Activated naive CD4-positive, alpha-beta T cell treated with anti-CD3 and anti-CD28 coated beads, Interleukin-2, amount 50 U/mL, for 16 hours (primary cell): Measurements from ENCODE around the gene ZNF367.
A peak's percentile ranks its signal among the peaks of the same experiment; 100 is the strongest.
"Not testable (repeated sequence)": the region's sequence is repeated elsewhere in the genome, so short reads cannot be mapped to it uniquely, and the experiment has no call there.

ENCODE experiments used
- DNase-seq: peaks from one replicate; pipeline ENCODE4 v3.0.0-alpha.2; 2020

The ZNF367 gene

DNA sequence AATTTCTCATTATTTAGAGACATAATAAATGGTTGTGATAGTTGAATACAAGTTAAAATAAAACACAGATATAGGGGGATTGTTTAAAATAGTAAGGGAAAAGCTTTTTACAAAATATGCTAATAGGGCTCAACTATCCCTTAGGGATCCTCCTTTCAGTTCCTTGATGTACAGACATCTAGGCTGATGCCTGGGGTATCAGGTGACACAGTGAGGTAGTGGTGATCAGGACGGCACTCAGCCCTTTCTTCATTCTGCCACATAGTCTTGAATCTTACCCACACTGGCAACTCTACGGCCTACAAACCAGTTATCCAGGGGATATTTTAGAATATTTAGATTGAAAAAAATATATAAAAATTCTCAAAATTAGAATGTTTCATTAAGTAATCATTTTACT lies 22.2 kb downstream of the ZNF367 start:
- DNase-seq, result no peak

DNA sequence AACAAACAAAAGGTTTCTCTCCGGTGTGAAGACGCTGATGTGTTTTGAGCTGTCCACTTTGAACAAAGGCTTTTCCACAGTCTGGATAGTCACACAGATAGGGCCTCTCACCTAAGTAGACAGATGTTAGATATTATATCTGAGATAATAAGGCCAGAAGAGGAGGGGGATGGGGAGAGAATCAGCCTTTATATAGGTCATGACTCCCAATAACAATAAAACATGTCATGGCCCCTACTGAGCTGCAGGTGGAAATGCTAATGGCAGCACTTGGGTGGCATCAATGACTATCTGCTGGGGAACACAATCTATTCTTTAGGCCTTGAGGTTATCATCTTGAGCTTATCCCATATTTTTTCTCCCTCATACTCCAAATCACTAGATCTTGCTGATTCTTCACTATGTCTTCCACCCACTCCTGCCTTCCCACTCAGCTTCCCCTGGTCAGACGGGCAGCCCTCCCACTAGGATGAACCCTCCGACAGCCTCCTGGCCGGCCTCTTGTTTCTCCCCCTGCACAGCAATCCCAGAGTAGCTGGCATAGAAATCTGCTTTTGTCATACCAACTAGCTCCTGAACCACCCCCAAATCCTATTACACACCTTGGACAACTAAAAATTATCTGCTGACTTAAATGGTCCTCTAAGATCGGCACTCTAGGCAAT lies 23.2 kb downstream of the ZNF367 start:
- no peak for DNase-seq

DNA sequence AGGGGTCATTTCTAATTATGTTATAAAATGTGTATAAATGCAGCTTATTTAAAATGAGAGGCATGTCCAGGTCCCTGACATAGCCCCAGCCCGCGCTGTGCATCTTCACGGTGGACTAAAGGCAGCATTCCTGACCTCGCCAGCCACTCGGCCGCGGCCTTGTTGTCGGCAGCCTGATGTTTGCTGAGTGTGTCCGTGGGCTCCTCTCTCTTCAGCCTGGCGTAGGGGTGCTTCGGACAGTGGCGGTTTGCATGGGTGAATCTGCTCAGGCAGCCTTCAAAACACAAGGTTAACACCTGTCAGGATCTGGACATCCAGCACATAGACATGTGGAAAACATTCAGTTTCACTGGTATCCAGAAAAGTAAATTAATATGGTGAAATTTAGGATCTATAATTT lies 25.9 kb downstream of the ZNF367 start:
- no peak for DNase-seq

DNA sequence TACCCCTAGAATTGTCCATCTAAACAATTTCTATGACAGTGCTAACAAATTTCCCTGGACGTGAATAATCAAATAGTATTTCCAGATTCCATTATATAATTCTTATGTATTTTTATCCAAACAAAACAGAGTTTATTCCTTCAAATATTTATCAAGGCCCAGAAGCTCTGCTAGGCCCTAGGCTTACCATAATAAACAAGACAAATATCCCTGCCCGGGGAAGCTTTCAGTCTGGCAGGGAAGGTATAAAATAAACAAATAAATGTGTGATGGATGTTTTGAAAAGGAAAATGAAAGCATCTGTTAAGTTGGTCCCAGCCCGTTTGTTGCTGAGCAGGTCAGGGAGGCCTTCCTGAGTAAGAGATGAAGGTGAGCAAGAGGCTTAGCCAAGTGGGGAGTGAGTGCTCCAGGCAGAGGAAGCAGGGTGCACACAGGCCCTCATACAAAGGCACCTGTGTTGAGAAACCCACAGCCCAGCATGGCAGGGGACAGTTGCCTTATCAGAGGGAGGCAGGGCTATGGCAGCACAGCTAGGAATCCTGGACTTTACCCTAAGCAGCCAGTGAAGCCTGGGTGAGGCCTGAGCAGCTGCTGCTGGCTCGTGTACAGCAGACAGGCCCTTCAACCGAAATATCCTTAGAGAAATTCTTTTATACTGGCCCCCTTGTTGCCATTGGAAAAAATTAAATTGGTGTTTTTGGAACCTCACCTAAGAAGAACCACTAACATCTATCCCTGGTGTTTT lies 27.0 kb downstream of the ZNF367 start:
- no peak for DNase-seq

DNA sequence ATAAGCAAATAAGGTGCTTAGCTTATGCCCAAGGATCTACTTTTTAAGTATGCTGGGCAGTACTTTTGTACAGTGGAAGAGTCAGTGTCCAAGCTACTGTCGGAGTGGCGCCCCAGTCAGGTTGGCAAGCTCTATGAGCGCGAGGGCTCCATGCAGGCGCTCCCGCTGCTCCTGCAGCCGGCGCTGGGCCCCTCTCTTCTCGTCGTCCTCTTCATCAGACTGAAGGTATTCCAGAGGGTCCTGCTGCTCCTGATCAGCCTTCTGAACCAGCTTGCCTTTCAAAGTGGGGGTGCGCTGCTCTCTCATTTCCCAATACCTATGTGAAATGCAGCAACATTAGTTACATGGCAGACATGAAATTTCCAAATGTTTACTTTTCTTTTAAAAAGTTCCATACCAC lies 30.0 kb downstream of the ZNF367 start:
- DNase-seq, result no peak

DNA sequence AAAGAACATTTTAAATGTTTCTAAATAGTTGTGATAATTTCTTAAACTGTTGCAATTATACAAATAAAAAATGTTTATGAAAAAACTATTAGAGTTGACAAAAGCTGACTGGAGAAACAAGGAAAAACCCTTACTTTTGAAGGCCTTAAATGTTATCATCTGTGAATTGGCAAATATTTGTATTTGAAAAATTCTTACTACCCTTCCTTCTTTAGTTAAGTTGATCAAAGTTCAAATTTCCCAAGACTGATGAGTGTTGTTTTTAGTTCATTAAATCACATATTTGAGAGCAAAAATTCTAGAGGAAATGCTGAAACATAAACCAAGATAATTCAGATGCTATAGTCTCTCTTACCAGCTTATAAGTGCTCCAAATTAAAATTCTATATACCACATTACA lies 32.0 kb downstream of the ZNF367 start:
- DNase-seq, result no peak

DNA sequence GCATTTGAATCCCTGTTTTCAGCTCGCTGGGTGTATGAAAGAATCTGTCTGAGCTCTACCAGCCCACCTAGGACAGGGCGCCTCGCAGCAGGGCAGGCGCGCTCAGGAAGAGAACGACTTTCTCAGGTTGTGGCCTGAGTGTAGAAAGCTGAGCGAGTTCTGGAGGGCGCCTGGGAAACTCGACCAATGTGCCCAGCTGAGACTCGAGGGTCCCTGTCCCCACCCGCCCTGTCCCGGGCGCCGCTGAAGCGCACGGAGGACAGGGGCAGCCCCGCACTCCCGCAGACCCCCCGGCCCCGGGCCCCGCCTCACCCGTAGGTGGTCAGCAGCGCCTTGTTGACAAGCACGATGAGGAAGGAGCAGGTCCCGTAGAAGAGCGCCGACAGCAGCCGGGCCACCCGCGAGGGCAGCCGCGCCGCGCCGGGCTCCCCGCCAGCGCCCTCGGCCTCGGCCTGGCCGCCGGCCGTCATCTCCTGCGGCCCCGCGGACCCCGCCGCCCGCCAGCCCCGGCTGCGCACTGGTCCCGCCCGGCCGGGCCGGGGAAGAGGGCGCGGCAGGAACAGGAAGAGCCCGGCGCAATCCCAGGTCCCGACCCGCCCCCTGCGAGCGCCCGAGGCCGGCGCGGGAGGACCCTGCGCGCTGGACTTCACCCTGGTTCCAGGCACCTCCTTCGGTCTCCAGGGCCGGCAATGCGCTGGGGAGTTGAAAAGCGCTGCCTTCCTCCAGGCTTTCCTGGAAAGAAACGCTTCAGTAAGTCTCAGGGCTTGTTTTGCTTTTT lies 34.8 kb downstream of the ZNF367 start, which contains the start of gene SLC35D2:
TSS of gene SLC35D2 (minus strand) at position 547 of the 778 bp plus-strand sequence. CDS start at position 470, 77 bp downstream.
- DNase-seq, result peak; percentile 19

DNA sequence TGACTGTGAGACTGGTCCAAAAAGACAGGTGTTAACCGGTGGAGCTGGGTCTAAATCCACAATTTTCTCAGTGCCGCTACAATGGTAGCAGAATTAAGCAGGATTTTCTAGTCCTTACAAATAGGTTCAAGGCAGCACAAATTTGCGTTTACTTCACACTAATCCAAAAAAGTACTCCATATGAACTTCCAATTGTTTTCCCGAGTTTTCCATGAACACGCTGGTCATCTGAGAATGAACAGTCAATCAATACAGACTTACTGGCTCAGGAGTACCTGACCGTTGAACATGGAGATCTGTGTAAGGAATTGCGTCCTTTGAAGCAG lies 35.4 kb downstream of the ZNF367 start:
- DNase-seq, result no peak

DNA sequence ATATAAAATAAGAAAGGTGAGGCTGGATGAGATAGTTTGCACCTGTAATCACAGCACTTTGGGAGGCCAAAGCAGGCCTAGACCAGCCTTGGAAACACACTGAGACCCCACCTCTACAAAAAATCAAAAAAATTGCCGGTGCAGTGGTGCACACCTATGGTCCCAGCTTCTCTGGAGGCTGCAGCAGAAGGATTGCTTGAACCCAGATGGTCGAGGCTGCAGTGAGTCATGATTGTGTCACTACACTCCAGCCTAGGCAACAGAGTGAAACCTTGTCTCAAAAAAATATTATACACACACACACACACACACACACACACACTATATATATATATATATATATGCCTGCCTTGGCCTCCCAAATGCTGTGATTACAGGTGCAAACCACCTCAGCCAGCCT lies 36.0 kb downstream of the ZNF367 start:
- no peak for DNase-seq

DNA sequence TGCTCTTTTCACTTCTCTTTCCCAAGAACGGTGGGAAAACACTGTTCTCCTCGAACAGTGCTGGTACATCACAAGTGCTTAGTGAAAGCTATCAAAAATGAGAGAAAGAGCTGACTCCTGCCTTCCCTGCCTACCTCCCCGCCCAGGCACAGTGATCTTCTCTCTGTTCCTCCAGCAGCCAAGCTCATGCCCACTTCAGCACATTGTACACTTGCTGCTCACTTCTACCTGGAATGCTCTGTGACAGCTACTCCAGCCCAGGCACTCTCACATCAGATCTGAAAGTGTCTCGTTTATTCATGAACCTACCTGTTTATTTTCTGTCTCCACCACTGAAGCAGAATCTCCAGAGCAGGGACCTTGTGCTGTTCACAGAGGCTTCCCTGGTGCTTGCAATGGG lies 36.5 kb downstream of the ZNF367 start:
- no peak for DNase-seq

DNA sequence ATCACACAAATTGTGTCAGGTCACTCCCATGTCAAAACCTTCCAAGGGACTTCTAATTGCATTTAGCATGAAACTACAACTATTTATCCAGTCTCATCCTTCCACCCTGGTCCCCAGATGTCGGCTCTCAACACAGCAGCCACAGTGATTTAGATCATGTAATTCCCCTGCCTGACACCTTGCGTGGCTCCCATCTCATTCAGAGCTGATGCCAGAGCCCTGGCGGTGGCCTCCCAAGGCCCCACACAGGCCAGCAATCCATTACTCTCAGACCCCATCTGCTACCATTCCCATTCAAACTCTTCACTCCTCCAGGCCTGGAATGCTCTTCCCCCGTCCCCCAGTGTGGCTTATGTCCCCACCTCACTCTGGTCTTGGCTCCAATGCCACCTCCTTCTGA lies 37.0 kb downstream of the ZNF367 start:
- DNase-seq, result no peak

DNA sequence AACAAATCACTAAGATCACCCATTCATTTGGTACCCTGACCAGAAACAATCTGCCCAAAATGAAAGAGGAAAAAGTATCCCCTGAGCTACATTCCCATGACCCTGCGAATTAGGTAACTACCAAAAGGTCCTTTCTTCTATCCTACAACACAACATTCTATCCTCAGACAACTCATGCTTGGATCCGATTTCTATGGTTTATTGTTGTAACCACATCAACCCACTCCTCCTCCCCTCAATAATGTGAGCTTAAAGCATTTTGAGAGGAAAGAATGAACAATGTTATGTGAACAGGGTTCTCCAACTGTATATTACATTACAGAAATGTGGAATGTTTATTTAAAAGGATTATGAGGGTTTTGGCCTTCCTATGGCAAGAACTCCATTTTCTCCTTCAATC lies 38.7 kb downstream of the ZNF367 start:
- no peak for DNase-seq

DNA sequence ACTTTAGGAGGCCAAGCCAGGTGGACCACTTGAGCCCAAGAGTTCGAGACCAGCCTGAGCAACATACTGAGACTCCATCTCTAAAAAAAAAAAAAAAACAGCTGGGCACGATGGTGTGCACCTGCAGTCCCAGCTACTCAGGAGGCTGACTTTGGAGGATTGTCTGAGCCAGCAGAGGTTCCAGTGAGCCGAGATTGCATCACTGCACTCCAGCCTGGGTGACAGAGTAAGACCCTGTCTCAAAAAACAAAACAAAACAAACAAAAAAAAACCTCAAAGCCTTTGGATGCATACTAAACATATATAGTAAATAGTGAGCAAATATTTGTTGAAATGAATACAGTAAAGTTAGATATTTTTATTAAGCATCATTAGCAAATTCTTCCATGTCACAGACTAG lies 40.0 kb downstream of the ZNF367 start:
- DNase-seq, result no peak

DNA sequence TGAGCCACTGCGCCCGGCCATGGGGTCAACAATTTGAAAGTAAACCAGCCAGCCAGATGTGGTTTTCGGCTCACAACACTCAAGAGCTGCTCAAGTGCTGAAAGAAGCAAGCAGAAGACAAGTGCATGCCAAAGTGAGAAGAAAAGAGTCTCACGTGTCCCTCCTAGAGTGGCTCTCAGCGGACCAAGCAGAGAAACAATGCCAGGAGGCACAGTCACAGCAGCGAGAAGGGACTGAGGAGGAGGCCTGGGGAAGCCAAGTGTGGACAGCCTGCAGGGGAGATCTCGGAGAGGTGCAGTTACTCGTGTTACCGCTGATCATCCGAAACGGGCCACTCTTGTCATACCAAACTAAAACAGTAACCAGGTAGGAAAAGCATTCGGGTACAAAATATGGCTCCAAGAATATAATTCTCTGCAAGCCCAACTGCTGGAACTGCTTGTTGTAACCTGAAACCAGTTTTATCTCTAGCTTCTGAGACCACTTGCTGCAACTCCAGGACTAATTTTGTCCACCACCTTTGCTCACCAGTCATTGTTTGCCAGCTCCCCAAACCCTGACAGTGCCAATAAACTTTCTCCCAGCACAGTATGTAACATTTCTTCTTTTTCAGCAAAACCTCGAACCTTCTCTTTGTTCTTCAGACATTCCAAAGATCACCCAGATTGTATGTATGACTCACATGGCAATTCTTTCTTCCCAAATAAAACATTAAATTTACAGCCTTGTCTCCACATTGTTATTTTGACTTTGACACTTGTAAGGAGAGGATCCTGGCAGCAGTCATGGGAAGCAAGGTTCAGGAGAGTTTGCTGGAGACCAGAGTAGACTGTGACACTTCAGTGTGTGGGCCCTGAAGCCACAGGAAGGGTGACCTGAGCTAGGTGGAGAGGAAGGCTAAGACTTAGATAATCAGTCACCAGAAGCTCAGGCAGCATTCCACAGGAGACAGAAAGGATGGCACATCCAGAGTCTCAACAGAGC lies 41.0 kb downstream of the ZNF367 start:
- DNase-seq, result no peak

DNA sequence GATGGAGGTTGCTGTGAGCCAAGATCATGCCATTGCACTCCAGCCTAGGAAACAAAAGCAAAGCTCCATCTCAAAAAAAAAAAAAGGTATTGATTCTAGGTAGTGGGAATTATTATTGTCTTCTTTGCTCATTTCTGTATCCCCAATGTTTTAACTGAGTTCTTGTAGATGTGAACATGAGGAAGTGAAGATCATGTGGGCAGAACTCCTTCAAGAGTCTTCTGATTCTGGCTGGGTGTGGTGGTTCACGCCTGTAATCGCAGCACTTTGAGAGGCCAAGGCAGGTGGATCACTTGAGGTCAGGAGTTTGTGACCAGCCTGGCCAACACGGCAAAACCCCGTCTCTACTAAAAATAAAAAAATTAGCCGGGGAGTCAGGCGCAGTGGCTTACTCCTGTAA lies 42.7 kb downstream of the ZNF367 start:
- not testable (repeated sequence) for DNase-seq

DNA sequence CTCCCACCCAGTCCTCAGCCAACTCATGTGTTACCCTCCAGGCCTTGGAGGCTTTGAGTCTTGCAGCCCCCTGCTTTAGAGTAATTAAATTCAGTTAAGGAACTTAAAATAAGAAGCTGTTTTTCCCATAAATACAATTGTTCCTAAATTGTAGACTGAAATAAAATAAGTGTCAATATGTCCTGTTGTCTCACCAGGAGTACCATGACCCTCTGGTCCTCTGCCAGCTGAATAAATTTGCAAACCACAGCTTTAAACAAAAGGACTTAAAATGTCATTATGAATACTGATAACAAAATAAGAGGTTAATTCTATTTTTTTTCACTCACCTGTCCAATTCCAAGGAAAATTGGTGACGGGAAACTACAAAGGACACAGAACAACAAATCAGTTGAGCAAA lies 50.2 kb downstream of the ZNF367 start:
- no peak for DNase-seq

DNA sequence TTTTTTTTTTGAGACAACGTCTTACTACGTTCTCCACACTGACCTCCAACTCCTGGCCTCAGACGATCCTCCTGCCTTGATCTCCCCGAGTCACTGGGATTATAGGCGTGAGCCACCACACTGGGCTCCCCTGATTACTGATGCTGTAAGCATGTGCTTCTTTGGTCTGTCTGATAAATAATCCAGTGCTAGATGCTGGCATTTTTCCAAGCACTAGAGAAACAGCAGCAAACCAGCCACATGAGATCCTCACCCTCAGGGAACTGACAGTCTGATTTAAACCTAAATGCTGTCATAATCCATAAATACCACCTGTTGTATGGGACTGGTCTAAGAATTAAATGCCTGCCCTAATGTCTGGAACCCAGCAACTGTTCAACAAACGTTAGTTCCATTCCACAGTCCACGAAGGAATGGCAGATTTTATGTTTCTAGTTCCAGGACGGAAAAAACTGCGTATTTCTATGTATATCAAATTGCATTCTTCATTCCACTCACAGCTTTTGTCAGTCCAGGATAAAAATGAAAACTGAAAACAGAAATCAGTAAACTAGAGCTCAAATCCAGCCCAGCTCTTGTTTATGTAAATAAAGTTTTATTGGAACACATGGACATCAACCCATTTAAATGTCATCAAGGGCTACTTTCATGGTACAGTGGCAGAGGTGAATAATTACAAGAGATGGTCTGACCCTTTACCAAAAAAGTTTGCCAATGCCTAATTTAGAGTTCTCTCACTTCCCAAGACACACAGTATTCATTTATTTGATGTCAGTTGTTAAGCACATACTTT lies 54.8 kb downstream of the ZNF367 start:
- no peak for DNase-seq

DNA sequence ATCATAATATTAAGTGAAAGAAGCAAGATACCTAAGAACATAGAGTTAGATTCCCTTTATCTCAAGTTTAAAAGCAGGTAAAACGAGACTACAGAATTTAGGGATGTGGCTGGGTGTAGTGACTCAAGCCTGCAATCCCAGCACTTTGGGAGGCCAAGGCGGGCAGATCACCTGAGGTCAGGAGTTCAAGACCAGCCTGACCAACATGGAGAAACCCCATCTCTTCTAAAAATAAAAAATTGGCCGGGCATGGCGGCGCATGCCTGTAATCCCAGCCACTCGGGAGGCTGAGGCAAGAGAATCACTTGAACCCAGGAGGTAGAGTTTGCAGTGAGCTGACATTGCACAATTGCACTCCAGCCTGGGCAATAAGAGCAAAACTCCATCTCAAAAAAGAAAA lies 56.1 kb downstream of the ZNF367 start:
- not testable (repeated sequence) for DNase-seq

DNA sequence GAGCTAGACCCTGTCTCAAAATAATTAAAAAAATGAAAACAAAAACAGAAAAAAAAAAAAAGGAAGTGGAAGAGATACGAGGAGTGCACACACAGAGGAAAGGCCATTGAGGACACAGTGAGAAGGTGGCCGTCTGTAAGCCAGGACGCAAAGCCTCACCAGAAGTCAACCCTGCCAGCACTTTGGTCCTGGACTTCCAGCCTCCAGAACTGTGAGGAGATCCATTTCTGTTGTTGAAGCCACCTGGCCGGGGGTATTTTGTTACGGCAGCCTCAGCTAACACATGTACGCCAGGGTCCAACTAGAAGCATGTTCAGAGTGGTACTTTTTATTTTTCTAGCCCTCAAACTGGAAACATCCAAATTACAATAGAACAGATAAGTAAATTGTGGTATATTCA lies 56.5 kb downstream of the ZNF367 start:
- no peak for DNase-seq

DNA sequence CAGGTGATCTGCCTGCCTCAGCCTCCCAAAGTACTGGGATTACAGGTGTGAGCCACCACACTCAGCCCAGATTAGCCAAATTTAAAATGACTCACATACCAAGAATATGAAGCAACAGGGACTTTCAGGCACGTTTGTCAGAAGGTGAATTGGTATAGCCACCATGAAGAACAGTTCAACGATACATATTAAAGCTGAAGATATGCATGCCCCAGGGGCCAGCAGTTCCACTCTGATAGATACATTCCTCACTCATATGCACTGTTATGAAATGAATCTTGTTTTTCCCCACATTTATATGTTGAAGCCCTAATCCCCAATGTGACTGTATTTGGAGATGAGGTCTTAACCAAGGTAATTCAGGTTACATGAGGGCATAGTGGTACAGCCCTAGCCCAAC lies 57.2 kb downstream of the ZNF367 start:
- no peak for DNase-seq

DNA sequence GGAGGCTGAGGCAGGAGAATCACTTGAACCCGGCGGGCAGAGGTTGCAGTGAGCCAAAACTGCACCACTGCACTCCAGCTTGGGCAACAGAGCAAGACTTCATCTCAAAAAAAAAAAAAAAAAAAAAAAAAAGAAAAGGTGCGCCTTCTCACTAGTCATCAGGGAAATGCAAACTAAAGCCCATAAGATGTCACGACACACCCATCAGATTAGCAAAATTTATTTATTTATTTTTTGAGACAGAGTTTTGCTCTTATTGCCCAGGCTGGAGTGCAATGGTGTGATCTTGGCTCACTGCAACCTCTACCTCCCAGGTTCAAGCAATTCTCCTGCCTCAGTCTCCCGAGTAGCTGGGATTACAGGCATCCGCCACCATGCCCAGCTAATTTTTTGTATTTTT lies 57.6 kb downstream of the ZNF367 start:
- not testable (repeated sequence) for DNase-seq

DNA sequence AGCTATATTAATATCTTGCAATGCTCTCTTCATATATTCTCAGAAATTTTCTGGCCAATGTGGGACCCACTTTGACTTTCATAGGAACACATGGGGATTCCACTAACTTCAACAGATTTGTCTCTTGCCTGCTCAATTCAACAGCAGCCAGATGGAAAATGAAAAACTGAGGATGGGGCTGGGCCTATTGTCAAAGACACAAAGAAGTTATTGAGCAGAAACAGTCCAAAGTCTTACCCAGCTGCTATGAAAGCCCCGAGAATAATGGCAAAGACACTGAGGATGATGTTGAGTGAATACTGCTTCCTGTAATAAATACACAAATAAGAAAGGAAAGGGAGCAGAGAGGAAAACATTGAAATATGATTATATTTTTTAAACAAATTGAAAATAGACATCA lies 67.3 kb downstream of the ZNF367 start:
- DNase-seq, result no peak
